ENCODE results near the gene RBMS3. TPM values are rescaled to one million over a fixed set of nuclear protein-coding genes. Genes with fewer than 3 reads are reported as not detected.

The RBMS3 gene
- total RNA-seq, 1 donor from 2014 or later: 58.5 TPM

DNA sequence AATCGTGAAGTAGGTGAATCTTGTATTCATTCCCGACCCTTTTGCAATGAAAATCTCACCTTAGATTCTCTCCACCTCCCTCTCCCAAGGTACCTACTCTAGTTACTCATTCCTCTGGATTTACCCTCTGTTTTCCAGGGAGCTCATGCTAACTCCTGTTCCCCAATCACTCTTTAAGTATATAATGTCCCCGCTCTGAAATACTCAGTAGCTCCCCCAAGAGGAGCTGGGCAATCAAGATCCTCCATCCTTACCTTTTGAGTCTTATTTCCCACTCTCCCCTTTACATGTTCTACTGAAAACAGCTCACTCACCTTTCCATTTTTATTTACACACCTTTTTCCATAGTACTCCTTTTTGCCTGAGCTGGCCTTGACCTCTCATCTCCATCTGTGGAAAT lies 599.9 kb downstream of the RBMS3 start:
- H3K4me3 ChIP-seq: no peak overlapping the region
- H3K9me3 ChIP-seq: no peaks in the 10 kb centered on the region
- no peak for ATAC-seq
- intact Hi-C loops (cut with DNase I): no loop called here
- H3K27me3 ChIP-seq (ENCODE audit: low read depth): no peaks in the 10 kb centered on the region
- TF ChIP-seq, protein P1, sequence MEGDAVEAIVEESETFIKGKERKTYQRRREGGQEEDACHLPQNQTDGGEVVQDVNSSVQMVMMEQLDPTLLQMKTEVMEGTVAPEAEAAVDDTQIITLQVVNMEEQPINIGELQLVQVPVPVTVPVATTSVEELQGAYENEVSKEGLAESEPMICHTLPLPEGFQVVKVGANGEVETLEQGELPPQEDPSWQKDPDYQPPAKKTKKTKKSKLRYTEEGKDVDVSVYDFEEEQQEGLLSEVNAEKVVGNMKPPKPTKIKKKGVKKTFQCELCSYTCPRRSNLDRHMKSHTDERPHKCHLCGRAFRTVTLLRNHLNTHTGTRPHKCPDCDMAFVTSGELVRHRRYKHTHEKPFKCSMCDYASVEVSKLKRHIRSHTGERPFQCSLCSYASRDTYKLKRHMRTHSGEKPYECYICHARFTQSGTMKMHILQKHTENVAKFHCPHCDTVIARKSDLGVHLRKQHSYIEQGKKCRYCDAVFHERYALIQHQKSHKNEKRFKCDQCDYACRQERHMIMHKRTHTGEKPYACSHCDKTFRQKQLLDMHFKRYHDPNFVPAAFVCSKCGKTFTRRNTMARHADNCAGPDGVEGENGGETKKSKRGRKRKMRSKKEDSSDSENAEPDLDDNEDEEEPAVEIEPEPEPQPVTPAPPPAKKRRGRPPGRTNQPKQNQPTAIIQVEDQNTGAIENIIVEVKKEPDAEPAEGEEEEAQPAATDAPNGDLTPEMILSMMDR (IDR thresholded peaks at IDR 0.05): no peak
- H3K36me3 ChIP-seq: no peaks in the 10 kb centered on the region
- H3K27ac ChIP-seq: no peak overlapping the region
- no peak for DNase-seq
- H3K4me1 ChIP-seq: no peaks in the 10 kb centered on the region

DNA sequence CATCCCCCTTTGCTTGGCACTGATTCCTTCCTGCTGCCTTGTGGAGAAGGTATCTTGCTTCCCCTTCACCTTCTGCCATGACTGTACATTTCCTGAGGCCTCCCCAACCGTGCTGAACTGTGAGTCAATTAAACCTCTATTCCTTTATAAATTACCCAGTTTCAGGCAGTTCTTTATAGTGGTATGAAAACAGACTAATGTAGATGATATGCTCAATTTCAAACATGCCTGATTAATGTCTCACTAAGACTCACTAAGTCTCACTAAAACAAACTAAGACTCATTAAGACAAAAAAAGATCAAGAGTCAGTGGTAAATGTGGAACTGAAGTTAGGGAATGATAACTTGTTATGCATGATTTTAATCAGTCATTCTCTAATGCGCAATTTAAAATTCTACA lies 606.6 kb downstream of the RBMS3 start:
- ATAC-seq: no peak
- no peaks in the 10 kb centered on the region for H3K9me3 ChIP-seq

DNA sequence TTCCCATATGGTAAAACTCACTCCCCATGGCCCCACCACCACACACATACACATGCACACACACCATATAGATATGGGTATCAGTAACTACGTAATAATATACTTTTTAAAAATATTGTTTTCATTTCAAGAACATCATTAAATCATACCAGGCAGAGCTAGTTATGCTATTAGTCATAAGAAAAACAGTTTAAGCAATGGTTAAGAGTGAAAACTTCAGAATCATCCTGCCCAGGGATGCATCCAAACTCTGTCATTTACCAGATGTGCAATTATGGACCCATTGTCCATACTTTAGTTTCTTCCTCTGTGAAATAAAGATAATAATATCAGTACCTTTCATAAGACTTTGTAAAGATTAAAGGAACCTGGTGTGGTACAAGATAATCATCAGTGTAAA lies 608.3 kb downstream of the RBMS3 start:
- ATAC-seq (no peak), DNase-seq (no peak)
- intact Hi-C loops (cut with DNase I): no loop called here
- H3K36me3 ChIP-seq: no peaks in the 10 kb centered on the region
- H3K4me3 ChIP-seq: no peak overlapping the region
- no peaks in the 10 kb centered on the region for H3K4me1 ChIP-seq
- no peak overlapping the region for H3K27ac ChIP-seq
- H3K27me3 ChIP-seq (ENCODE audit: low read depth): no peaks in the 10 kb centered on the region
- H3K9me3 ChIP-seq: no peaks in the 10 kb centered on the region
- TF ChIP-seq, protein P1 (IDR thresholded peaks at IDR 0.05): no peak

More for the DNA sequence above, 606.6 kb downstream of the RBMS3 start:
- no peak for DNase-seq
- TF ChIP-seq, protein P1 (IDR thresholded peaks at IDR 0.05): no peak
- Histone ChIP-seq H3K4me3 (no peak overlapping the region), H3K36me3 (no peaks in the 10 kb centered on the region), H3K27me3 (ENCODE audit: low read depth) (no peaks in the 10 kb centered on the region), H3K27ac (no peak overlapping the region), H3K4me1 (no peaks in the 10 kb centered on the region)
- intact Hi-C loops (cut with DNase I): no loop called here

DNA sequence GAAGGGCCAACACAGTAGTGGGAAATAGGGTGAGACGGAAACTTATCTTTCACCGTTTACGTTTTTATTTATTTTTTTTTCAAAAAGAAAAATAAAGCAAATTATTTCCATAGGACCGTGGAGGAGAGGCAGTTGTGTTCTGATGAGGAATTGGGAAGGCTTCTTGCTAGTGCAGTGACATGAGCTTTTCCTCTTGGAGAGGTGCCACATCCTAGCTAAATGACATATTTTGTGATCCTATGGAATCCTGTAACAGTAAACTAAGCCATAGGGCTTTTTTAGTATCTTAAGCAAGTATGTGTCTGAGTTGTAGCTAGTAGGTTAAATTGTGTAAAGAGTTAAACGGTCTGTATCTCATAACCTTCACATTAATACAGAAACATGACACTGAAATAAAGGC lies 609.9 kb downstream of the RBMS3 start:
- DNase-seq: no peak

DNA sequence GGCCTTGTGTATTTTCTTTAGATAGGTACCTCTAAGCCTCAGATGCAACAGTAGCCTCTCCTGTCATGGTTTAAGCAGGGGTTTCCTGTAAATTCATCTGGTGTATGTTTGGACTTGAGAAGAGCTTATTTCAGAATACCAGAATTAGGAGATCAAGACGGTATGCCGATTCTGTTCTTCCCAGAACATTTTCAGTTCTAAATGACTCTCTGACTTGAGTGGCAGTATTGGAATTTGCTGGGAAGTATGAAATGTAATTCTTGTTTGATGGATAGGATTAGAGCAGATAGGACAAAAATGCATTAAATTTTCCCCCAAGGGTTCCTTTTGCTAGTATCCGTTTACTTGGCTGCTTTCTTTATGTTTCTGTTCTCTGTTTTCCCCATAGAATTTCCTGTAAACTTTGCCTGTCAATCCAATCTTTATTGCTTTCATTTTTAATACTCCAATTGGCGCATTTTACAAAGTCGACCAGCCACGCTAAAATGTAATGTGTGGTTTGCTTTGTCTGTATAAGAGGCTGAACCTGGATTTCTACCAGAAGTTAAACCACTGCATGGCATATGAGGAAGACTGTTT lies 612.2 kb downstream of the RBMS3 start:
- Histone ChIP-seq H3K36me3 (no peaks in the 10 kb centered on the region), H3K4me1 (no peaks in the 10 kb centered on the region), H3K27ac (no peak overlapping the region), H3K9me3 (no peaks in the 10 kb centered on the region), H3K27me3 (ENCODE audit: low read depth) (no peaks in the 10 kb centered on the region), H3K4me3 (no peak overlapping the region)
- intact Hi-C loops (cut with DNase I): no loop called here
- ATAC-seq (no peak), DNase-seq (no peak)
- TF ChIP-seq, protein P1 (IDR thresholded peaks at IDR 0.05): no peak

More for the DNA sequence above, 609.9 kb downstream of the RBMS3 start:
- no peaks in the 10 kb centered on the region for H3K27me3 ChIP-seq (ENCODE audit: low read depth)
- H3K27ac ChIP-seq: no peak overlapping the region
- TF ChIP-seq, protein P1 (IDR thresholded peaks at IDR 0.05): no peak
- no peaks in the 10 kb centered on the region for H3K4me1 ChIP-seq
- H3K4me3 ChIP-seq: no peak overlapping the region
- intact Hi-C loops (cut with DNase I): no loop called here
- no peaks in the 10 kb centered on the region for H3K36me3 ChIP-seq
- no peak for ATAC-seq
- no peaks in the 10 kb centered on the region for H3K9me3 ChIP-seq

Data from lower lobe of right lung (tissue), 2 donors.